Brain pericyte (primary cell): ENCODE measurements around the gene ABLIM3.

Experiments
- DNase-seq: peaks from one replicate; pipeline ENCODE4 v3.0.0-alpha.2; 2012; ENCODE audit warnings: low read depth, low spot score

Gene ABLIM3

DNA sequence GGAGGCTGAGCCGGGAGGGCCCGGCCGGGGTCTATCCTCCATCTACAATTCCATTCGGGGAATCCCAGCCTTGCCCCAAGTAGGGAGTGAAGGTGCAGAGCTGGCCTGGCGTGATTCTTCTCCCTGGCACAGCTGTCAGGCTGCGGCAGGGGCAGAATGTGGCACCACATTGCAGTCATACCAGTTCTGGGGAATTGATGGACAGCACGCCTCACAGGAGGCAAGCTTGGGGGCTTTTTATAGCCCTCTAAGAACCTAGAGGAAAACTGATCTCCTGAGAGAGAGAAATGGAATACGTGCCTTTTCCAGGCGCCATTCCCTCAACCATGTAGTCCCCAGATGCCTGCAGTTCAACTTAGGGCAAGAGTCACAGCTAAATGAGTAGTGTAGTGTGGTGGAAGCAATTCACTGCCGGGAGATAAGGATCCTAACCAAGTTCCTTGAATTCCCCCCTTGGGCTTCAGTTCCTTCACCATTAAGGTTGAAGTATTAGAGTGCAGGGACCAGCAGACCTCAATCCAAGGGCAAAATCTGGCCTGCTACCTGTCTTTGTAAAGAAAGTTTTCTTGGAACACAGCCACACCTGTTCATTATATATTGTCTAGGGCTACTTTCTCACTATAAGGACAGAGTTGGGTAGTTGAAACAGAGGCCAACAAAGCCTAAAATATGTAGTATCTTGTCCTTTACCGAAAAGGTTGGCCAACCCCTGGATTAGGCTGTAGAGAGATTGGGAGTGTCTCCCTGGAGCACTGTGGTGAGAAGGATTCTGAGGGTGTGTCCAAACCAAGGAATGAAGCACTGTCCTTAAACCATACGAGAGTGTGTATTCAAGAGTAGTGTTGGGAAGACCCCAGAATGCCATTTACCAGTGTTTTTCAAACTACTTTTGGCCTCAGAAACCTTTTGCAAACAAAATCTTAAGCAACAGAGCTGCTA, 141.0 kb downstream of the ABLIM3 start:
- DNase-seq: no peak

DNA sequence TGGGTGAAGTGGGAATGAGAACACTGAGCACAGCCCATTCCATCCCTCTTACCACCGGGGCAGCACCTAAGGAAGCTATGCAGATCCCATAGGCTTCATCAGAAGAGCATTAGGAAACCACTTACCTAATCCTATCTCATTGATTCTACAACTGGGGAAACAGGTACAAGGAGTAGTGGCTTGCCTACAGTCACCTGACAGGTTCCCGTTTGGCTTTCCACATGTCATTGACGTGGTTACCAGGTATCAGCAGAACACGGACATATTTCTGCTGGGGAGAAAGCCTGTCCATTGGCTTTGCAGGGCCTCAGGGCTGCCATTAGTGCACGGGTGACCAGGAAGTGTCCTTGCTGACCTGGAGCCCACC, 141.7 kb downstream of the ABLIM3 start:
- DNase-seq: no peak

DNA sequence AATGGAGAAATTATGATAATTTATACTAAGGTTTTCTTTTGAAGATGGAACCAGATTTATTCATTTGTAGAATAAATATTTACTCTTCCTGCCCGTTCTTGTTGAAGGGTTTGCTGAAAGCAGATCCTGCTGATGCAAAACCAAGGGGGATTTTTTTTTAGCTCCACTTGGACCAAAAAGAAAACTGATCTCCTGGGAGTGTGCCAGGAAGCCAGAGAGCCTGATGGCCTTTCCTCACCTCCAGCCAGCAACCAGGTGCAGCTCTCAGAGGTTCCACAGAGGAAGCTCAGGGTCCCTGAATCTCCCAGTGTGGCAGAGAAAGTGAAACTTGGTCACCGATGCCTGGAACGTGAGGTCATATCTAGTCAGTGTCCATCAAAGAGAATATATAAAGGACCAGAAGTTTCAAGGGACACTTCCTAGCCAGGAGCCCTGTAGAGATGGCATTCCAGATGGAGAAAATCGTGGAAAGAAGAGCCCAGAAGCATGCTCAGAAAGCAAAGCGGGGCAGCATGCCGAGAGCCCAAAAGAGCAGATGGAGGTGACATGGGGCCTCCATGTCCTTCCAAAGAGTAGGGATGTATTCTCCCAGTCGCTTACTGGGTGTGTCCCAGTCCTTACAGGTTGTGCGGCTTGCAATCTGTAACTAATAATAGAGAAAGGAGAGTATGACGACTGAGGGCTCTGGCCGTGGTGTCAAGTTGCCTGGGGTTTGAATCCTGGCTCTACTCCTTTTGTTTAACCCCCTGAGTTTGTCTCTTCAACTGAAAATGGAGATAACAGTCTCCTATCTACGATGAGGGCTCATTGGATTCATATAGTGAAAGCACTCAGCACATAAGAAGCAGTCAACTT, 142.6 kb downstream of the ABLIM3 start:
- no peak for DNase-seq

DNA sequence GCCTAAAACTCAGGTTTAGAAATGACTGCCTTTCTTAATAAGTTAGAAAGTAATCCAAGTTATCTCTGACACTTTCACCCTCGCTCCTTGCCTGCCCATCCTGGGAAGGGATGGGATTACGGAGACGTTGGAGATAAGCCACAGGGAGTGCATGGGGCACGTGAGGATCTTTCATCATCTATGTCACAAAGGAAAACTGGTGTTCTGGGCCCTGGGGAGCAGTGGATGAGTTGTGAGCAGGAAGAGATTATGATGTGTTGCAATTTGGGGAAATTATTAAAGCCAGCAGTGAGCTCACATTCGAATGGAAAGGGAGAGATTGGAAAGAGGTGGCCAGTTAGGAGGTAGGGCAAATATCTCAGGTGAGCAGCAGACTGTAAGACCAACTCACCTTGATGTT, 143.2 kb downstream of the ABLIM3 start:
- no peak for DNase-seq

DNA sequence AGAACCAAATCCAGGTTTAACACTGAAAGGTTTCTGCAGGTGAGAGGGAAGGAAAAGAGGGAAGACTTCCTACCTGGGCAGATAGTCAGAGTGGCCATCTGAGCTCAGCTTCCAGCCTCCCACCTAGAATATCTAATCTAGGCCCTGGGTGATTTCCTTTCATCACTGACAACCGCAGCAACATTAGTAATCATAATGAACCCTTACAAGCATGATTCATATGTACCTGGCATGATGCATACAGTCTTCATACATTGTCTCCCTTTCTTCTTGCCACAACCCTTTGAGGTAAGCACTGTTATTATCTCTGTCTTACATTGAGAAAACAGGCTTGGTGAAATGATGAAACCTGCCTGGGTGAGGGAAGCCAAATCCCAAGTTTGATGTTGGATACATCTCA, 143.9 kb downstream of the ABLIM3 start:
- DNase-seq: no peak

DNA sequence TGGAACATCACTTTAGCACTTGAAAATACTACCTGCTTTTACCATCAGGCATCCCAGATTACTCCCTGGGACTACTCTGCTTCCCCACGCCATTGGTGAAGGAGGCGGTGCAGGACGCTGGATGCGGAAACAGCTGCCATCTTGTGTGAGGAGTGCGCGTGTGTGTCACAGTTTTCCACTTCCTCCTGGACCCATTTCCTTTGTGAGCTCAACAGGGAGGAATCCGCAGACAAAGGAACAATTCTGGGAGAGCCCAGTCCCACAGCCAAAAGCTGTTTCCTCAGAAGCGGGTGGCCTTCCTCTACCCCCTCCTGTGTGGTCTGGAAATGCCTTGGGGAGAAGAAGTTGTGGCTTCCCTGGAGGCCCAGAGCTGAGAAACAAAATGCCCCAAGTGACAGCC, 147.1 kb downstream of the ABLIM3 start:
- DNase-seq: no peak

DNA sequence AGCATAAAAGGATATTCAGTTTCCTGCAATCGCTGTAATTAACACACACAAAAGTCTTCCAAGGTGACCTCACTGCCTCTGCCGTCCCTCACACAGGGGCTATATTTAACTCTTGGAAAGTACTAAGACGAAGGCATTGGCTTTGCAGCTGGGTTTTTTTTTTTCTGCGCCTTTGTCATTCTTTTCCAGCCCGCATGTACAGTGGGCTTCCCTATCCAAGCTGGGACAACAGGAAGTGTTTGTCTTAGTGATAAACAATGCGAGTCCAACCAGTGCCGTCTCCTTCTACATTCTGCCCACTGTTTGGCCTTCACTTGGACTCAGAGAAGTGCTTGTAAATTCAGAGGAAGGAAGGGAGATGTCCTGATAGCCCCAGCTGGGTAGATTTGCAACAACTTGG, 148.0 kb downstream of the ABLIM3 start:
- DNase-seq: no peak

DNA sequence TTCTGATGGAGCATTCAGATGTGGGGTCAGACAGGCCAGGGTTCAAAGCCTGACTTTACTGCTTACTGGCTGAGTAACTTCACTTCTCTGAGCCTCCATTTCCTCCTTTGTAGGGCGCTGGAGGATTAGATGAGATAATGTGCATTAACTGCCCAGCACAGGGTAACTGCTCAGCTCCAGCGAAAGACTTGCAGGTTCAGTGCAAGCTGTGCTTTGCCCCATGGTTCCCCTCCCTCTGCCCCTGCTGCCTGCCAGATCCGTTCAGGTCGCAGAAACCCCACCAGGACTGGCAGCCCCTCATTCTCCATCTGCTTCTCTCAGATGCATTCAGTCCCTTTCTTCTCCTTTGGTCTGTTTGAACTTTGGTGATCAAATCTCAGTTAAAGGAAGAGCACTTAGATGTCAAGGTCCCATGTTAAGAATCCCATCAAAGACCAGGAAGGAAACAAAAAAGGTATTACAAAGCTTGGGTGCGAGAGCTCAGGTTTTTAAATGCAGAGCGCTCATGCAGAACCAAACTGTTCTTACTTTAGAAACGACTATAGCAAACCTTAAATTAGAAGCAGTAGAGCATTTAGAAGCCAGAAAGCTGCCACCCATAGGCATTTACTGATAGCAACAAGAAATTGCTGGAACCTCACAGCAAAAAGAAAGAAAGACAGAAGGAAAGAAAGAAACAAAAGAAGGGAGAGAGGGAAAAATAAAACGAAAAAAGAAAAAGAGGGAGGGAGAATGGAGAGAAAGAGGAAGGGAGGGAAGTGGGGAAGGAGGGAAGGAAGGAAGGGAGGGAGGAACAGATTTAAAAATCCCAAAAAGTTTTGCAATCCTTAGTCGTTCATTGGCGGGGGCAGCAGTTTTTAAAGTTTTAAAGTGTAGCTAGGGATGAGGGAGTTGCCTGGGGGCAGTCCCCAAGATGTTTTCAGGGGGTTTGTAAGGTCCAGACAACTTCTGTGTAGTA, 153.9 kb downstream of the ABLIM3 start:
- no peak for DNase-seq

DNA sequence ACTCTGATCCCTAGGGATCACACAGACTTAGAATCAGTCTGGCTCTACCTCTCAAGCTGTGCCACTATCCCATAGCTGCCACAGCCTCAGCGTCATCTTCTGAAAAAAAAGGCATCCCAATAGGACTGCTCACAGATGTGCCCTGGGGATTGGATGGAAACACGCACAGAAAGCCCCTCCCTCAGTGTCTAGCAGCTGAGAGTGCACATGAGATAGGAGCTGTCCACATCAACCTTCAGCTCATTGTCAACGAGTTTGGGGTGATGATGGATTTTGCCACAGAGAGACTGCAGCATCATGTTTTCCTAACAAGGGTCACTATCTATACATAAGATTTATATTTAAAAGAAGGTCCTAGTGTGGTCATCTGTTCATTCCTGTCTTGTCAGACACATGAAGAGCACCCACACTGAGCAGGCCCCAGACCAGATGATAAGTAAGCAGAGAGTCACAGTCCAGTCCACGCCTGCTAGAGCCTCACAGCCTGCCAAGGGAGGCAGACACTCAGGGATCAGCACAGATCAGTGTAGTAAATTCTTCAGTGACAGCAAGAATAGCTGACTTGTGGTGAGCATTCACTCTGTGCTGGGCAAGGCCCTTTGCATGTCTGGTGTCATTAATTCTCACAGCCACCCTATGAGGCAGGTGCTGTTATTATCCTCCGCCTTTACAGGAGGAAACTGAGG, 156.2 kb downstream of the ABLIM3 start:
- no peak for DNase-seq

DNA sequence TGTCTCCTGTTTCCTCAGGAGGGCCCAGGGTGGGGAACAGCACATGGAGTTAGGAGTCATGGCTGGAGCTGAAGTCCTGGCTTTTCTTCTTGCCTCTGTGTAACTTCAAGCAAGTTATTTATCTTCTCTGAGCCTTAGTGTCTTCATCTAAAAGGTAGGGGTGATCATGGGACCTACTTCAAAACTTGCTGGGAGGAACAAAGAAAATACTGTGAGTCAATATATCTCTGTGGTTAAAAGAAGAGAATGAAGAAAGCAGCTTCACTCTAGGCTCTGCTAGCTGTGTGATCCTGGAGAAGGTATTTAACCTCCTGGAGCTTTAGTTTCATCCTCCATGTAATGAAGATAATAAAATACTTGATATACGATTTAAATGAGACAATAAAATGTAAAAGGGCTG, 156.9 kb downstream of the ABLIM3 start:
- DNase-seq: no peak

DNA sequence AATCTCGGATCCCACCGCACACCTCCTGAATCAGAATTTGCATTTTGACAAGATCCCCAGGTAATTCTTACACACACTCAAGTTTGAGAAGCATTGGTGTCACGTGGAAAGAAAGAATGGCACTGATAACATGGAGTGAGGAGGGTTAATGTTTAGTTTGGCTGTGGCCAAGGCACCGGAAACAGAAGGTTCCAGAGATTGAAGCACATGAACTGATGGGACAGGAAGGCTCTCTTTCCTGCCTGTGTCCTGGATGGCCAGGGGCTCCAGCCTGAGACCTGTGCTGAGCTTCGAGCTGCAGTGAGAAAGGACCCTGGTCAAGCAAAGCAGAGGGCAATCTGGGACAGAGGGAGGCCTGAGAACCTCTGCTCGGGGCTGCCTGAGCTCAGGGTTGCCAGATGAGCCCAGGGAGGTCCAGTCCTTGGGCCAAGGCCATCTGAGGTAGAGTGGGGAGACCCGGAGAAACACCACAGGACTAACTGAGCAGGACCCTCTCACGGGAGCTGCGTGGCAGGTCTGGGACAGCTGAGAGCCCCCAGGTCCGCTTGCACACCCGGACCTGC, 157.6 kb downstream of the ABLIM3 start:
- no peak for DNase-seq

DNA sequence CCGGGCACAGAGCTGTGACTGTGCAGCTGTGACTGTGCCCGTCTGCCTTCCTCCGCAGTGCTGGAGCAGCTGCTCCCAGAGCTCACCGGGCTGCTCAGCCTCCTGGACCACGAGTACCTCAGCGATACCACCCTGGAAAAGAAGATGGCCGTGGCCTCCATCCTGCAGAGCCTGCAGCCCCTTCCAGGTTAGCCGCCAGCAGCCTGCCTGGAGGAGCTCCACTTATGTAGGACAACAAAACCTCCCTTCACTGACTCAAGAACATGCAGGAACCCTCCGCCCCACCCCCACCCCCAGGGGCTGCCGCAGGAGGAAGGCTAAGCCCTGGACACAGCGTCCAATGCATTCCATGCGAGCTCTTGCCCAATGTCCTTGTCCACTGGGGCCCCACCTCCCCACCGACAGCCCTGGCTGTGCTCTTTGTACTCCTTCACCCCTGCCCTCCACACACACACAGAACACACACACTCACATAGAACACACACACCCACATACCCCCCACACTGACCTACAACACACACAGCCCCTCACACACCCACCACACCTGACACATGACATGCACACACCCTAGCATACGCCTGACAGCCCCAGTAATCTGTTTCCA, 158.3 kb downstream of the ABLIM3 start:
- no peak for DNase-seq

DNA sequence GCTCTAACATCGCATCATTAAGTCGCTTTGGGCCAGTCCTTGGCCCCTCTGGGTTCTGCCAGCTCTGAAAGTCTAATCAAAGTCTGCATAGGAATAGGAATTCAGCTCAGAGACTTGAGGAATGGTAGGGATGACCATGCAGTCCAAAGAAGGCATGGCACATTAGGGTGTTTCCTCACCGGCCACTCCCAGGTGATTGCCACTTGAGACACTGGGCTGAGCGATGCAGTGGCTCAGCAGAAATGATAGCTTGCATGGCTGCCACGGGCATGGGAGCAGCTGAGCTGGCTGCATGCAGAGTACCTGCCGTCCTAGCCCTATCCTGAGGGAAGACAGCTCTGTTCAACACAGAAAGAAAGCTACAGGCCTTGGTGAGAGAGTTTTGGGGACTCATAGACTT, 159.1 kb downstream of the ABLIM3 start:
- no peak for DNase-seq

DNA sequence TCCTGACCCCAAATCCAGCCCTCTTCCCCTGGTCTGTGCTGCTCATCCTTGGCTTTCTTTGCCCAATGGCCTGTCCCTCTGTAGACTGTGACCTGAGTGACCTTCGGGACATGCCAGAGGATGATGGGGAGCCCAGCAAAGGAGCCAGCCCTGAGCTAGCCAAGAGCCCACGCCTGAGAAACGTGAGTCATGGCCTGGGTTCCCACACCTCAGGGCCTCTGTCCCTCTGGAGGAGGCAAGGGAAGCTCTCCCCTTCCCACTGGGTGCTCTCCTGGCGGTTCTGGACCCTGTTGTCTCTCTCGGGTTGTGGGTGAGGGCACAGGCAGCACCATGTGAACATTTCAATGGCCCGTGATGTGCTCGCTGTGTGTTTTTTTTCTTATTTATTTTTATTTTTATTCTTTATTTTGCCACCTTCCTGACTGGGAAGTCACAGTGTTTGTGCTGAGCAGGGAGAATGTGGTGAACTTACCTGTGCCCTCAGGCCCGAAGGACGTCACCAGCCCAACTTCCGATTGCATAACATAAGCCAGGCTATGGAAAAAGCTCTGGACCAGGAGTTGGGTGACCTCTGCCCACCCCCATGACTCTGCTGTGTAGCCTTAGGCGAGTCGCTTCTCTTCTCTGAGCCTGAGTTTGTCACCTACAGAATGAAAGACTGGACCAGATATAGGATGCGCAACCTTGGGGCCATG, 159.9 kb downstream of the ABLIM3 start:
- no peak for DNase-seq

DNA sequence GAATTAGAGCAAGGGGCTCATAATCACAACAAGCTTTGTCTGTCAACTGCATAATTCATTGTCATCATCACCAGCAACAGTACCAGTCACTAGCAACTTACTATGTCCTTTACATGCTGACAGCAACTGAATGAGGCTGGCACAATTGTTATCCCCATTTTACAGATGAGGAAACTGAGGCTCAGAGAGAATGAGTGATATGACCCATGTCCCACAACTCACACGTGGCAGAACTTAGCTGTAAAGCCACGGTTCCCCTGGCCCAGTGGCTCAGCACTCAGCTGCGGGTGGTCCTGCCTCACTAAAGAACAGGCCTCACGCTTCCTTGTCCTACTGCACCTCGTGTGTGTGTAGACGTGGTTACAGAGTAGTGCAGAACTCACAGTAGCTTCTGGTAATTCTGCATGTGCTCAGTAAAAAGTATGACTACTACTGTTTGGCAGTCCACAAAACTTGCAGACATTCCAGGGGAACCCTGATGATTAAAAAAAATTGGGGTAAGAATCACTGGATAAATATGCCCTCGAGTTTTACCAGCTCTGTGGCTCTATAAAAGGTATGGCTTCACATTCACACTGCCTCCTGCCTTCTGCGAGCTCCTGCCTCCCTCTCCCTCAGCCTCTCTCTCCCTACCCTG, 160.6 kb downstream of the ABLIM3 start:
- DNase-seq: no peak

DNA sequence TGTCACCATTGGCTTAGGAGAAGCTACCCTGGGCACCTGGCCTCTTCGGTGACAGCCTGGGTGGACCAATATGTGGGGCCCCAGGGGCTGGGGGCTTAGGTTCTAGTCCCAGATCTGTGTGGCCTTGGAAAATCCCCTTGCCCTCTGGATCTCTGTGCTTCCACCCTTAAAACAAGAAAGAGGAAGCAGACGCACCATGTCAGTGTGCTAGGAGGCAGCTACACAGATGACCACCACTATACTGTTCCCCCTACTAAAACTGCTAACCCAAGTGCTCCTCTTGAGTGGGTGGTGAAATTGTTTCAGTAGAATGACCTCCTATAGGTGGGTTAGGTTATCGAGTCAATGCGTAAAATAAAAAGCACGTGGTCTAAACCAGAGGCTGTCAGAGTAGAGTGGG, 161.3 kb downstream of the ABLIM3 start:
- DNase-seq: no peak

DNA sequence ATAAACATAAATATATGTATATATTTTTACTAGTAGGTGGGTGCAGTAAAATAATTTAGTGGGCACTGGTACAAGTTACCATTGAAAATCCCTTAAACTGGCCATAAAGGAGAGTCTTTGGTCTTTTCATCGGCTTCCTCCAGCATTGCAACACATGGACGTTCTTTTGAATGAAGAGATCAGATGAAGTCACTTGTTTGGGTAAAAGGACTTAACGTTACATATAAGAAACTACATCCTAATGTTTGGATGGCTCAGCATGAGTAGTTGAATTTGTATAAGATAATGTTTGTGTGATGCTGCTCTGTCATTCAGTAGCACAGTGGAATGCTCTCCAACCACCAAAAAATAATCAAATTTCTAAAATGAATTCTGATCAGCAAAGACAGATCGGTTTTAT, 161.9 kb downstream of the ABLIM3 start:
- DNase-seq: no peak

DNA sequence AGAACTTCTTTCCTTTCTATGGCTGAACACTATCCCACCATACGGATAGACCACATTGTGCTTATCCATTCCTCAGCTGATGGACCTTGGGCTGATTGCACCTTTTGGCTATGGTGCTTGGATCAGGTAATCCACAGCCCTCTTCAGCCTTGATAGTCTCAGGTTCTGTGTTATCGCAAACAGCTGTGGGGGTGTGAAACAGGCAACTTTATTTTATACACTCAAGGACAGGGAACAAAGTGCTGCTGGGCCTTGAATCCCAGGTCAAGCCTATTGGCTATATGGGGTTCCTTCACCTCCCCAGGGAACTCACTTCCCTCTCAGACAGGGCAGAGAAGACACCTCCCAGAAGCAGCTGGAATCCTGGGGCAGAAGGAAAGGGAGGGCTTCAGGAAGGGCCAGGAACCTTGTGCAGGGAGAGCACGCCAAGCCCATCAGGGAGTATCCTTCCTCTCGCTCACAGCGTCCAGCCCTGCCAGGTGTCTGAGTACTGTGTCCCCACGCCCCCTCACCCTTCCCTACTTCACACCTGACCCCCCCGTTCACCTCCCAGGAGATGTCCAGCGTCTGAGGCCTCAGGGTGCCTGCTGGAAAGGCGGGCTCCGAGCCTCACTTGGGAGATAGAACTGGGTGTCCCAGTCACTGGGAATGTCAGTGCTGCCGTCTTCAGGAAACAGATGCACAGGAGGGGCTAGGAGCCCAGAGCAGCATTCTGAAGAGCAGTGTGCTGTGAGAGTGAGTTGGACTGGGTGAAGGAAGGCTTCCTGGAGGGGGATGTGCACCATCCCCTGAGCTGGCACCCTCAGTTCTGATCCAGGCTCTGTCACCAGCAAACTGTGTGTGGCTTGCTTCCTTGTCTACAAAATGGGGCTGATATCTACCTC, 163.1 kb downstream of the ABLIM3 start:
- no peak for DNase-seq
